Transverse colon (tissue), 4 donors: ENCODE data around the gene MAPK4. TPM values are rescaled to one million over a fixed set of nuclear protein-coding genes. Genes with fewer than 3 reads are reported as not detected.
"Not testable (repeated sequence)": the region's sequence is repeated elsewhere in the genome, so short reads cannot be mapped to it uniquely, and the experiment has no call there.

Source experiments
- DNase-seq: peaks from one replicate; pipeline ENCODE4 v3.0.0-alpha.2; 2019
- H3K27ac ChIP-seq, 4 donors: fragments of 200-600 bp; sonication (generic); 2 replicates each; pipeline ENCODE4 v1.5.1; 2016 to 2018; ENCODE audit warnings: inconsistent platforms in 4 of 4
- H3K27me3 ChIP-seq: fragments of 200-600 bp; sonication (generic); 2 replicates; pipeline ENCODE4 v1.5.1; 2017; ENCODE audit warnings: inconsistent platforms
- H3K36me3 ChIP-seq, 4 donors: fragments of 200-600 bp; sonication (generic); 2 replicates each; pipeline ENCODE4 v1.5.1; 2017 to 2019; ENCODE audit warnings: inconsistent platforms in 4 of 4
- H3K4me1 ChIP-seq, 4 donors: fragments of 200-600 bp; sonication (generic); 2 replicates each; pipeline ENCODE4 v1.5.1; 2017 to 2020; ENCODE audit warnings: inconsistent platforms in 4 of 4
- H3K4me3 ChIP-seq, 4 donors: fragments of 200-600 bp; sonication (generic); 1 replicate in 1 of 4; 2 replicates in 3 of 4; pipeline versions ENCODE4 v1.5.1 to v1.6.1; 2017 to 2019; ENCODE audit warnings: inconsistent platforms in 4 of 4
- H3K9me3 ChIP-seq, 2 donors: fragments of 200-600 bp; sonication (generic); 2 replicates each; pipeline ENCODE4 v1.5.1; 2017 to 2019; ENCODE audit warnings: inconsistent platforms in 2 of 2
- EP300 ChIP-seq: sonication (generic); formaldehyde crosslinking; IDR thresholded peaks from one replicate; pipeline ENCODE4 v1.6.1; 2017; ENCODE audit warnings: antibody characterized with exemption, low read depth
- POLR2A ChIP-seq: fragments of 450-650 bp; IDR thresholded peaks from one replicate; pipeline ENCODE4 v1.6.1; 2016; ENCODE audit warnings: antibody characterized with exemption, mild to moderate bottlenecking, moderate library complexity
- POLR2AphosphoS5 ChIP-seq, 3 donors: sonication (generic); formaldehyde crosslinking; IDR thresholded peaks; one replicate each; pipeline ENCODE4 v1.6.1; 2016; ENCODE audit warnings: antibody characterized with exemption in 3 of 3
- WGBS, 2 donors: methylation state at CpG; one replicate each; pipeline ENCODE4 v1.1.5; 2018; ENCODE audit warnings: low coverage in 1 of 2; 5-methylcytosine and 5-hydroxymethylcytosine counted together
- in situ Hi-C, 4 donors: fragments of 200-750 bp; cut with MboI; loops; one replicate each; pipeline versions ENCODE4 v1.15.0 to v1.15.1; 2017; ENCODE audit warnings: low sequenced_read_pairs in 3 of 4, low pct_ligation_motif_present in 1 of 4, low pct_unique_long_range_greater_than_20kb in 1 of 4
- intact Hi-C: fragments of 100-400 bp; cut with DNase I; formaldehyde crosslinking; loops from one replicate; pipeline ENCODE4 v1.15.1; 2023; ENCODE audit warnings: low total_unique reads
- total RNA-seq, 4 donors: library from RNA; depleted of rRNA; stranded (reverse); fragments of >200 nt; gene quantifications; one replicate each; pipeline ENCODE4 v1.1.0, GENCODE V29; 2016
- TF ChIP-seq, protein P1 (sequence below), 5 experiments: fragments of 200-600 bp in 3 of 5; fragments of 450-650 bp in 2 of 5; sonication (generic) in 3 of 5; IDR thresholded peaks; 1 replicate in 2 of 5; 2 replicates in 3 of 5; pipeline ENCODE4 v1.5.1; 2016 to 2017; ENCODE audit warnings: antibody characterized with exemption in 5 of 5, inconsistent platforms in 3 of 5, mild to moderate bottlenecking in 2 of 5, moderate library complexity in 1 of 5

MAPK4 gene
- total RNA-seq, 4 donors from 2014 or later, result 1.6 to 20.1 (median 5.7) TPM

DNA sequence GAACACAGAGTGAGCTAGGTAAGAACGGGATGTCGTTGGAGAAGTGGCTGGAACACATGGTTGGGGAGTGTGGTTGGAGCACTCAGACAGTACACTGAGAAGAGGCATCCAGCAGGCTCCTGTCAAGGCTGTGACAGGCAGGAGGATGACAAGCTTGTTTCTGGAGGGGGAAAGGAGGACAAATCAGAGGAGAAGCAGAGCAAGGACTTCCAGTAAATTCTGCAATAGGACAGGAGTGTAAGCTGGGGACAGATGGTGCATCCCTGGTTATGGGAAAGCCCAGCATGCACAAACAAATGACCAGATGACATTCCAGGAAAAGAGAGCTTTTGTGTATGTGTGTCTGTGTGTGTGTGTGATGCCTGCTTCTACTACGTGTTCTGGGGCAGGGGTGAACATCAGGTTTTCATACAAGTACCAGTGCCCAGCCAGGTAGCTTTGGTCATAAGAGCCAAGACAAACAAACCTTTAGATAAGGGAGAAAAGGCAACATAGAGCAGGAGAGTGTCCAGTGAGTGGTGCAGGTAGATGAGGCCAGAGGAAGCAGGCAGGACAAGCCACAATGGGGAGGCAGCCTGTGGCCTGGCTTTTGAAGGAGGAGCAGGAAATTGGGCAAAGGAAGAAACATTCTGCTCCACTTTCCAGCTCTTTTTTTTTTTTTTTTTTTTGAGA lies 32.1 kb upstream of the MAPK4 start:
- in situ Hi-C loops, result no loop called here
- TF ChIP-seq, protein P1, sequence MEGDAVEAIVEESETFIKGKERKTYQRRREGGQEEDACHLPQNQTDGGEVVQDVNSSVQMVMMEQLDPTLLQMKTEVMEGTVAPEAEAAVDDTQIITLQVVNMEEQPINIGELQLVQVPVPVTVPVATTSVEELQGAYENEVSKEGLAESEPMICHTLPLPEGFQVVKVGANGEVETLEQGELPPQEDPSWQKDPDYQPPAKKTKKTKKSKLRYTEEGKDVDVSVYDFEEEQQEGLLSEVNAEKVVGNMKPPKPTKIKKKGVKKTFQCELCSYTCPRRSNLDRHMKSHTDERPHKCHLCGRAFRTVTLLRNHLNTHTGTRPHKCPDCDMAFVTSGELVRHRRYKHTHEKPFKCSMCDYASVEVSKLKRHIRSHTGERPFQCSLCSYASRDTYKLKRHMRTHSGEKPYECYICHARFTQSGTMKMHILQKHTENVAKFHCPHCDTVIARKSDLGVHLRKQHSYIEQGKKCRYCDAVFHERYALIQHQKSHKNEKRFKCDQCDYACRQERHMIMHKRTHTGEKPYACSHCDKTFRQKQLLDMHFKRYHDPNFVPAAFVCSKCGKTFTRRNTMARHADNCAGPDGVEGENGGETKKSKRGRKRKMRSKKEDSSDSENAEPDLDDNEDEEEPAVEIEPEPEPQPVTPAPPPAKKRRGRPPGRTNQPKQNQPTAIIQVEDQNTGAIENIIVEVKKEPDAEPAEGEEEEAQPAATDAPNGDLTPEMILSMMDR (IDR thresholded peaks at IDR 0.05), result no peak
- TF ChIP-seq POLR2AphosphoS5 (IDR thresholded peaks at IDR 0.05), result no peak
- DNase-seq, result no peak
- no peak overlapping the region for H3K27ac ChIP-seq
- no peak overlapping the region for H3K4me3 ChIP-seq
- H3K4me1 ChIP-seq, result no peaks in the 10 kb centered on the region
- peaks cover 0 to 1% of the 10 kb centered on the region in 2 donors for H3K9me3 ChIP-seq
- intact Hi-C loops, result no loop called here
- H3K27me3 ChIP-seq, result no peaks in the 10 kb centered on the region
- 69 to 70% methylated on average over 2 to 3 of the region's 3 CpGs for WGBS, 2 donors
- H3K36me3 ChIP-seq, result no peaks in the 10 kb centered on the region

DNA sequence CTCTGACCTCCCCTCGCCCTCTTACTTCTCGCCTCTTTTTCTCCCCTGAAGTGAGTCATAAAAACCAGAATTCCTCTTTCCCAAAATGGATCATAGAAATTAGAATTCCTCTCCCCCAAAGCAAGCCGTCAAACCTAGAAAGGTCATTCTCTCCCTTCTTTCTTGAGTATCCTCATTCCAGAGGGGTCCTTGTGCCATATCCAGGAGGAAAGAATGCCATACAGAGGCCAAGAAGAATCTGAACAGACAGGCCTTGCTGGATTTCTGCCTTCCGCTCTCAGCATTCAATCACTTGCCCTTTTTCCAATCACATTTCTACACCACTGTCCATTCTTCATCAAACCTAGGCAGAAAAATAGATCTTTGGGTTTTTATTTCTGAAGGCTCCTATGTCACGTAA lies 31.1 kb upstream of the MAPK4 start:
- intact Hi-C loops, result no loop called here
- Histone ChIP-seq H3K27me3 (no peaks in the 10 kb centered on the region), H3K36me3 (no peaks in the 10 kb centered on the region)

DNA sequence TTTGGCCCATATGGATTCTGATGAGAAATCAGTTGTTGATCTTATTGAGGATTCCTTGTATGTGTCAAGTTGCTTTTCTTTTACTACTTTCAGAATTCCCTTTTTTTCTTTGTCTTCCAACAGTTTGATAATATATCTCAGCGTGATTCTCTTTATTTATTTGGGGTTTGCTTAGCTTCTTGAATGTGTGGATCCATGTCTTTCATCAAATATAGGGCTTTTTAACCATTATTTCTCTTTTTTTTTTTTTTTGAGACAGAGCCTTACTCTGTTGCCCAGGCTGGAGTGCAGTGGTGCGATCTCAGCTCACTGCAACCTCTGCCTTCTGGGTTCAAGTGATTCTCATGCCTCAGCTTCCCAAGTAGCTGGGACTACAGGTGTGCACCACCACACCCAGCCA lies 26.1 kb upstream of the MAPK4 start:
- H3K4me3 ChIP-seq, DNase-seq, H3K27ac ChIP-seq, intact Hi-C loops, H3K36me3 ChIP-seq, in situ Hi-C loops, H3K4me1 ChIP-seq, H3K27me3 ChIP-seq: not testable (repeated sequence)
- peaks cover 6 to 13% of the 10 kb centered on the region in 2 donors for H3K9me3 ChIP-seq
- 60 to 80% methylated on average over 2 of the region's 2 CpGs for WGBS, 2 donors

More for the DNA sequence above, 31.1 kb upstream of the MAPK4 start:
- in situ Hi-C loops, result no loop called here
- WGBS, 2 donors, result 85 to 87% methylated on average over 3 to 5 of the region's 5 CpGs
- TF ChIP-seq, protein P1 (IDR thresholded peaks at IDR 0.05), result no peak
- TF ChIP-seq POLR2A (no peak), POLR2AphosphoS5 (IDR thresholded peaks at IDR 0.05) (no peak), EP300 (no peak)
- Histone ChIP-seq H3K4me1 (no peaks in the 10 kb centered on the region), H3K9me3 (peaks cover 1 to 4% of the 10 kb centered on the region in 2 donors), H3K27ac (no peak overlapping the region), H3K4me3 (no peak overlapping the region)
- no peak for DNase-seq

DNA sequence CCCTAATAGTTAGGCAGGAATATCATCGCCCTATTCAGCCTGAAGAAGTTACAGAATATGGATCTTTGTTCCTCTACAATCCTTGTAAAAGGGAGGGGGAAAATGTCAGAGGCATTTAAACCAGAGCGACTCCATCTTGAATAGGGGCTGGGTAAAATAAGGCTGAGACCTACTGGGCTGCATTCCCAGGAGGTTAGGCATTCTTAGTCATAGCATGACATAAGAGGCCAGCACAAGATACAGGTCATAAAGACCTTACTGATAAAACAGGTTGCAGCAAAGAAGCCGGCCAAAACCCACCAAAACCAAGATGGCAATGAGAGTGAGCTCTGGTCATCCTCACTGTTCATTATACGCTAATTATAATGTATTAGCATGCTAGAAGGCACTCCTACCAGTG lies 15.4 kb upstream of the MAPK4 start:
- DNase-seq, H3K4me1 ChIP-seq, H3K4me3 ChIP-seq, in situ Hi-C loops, intact Hi-C loops, H3K27me3 ChIP-seq, H3K36me3 ChIP-seq, H3K9me3 ChIP-seq, H3K27ac ChIP-seq: not testable (repeated sequence)
- 80 to 91% methylated on average over 1 to 4 of the region's 4 CpGs for WGBS, 2 donors

DNA sequence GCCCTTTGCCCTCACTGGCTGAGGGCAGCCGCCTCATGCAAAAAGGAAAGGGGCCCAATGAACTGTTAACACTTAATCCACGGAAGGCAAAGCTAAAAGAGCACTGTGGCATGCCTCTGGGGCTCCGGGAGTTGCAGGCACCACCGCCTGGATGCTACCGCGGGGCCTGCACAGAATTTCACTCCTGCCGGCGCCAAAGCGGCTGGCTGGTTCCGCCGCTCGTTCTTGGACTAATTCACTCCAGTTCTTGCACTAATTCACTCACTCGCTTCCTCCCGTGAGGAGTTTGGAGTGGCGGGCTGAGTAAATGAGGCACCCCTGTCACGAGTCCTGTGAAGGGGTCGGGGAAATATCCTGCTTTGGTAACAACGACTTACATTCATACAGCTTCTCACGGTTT lies 14.0 kb upstream of the MAPK4 start:
- in situ Hi-C loops (no loop called here), intact Hi-C loops (no loop called here)
- H3K4me1 ChIP-seq, result no peaks in the 10 kb centered on the region
- no peak overlapping the region for H3K4me3 ChIP-seq
- no peak for DNase-seq
- H3K36me3 ChIP-seq, result no peaks in the 10 kb centered on the region
- H3K27ac ChIP-seq, result no peak overlapping the region
- no peaks in the 10 kb centered on the region for H3K9me3 ChIP-seq
- H3K27me3 ChIP-seq, result no peaks in the 10 kb centered on the region
- WGBS, 2 donors, result 88% methylated on average over 19 of the region's 19 CpGs; no CpG with 5 or more reads in 1 of the 2 donors
- TF ChIP-seq POLR2AphosphoS5 (IDR thresholded peaks at IDR 0.05) (no peak), EP300 (no peak), POLR2A (no peak)
- TF ChIP-seq, protein P1 (IDR thresholded peaks at IDR 0.05), result no peak
